NCI-H1694 treated with DMSO at 0.1 percent for 48 hours (cell line): ENCODE results near the gene KCNJ15.

ENCODE experiments used
- DNase-seq: peaks from one replicate; lab custom pipeline; 2025; lab: John Stamatoyannopoulos, UW

The KCNJ15 gene

GRCh38 chr21:38297871-38298270, 41.1 kb downstream of the KCNJ15 start:
- no peak for DNase-seq

GRCh38 chr21:38298832-38299231, 42.0 kb downstream of the KCNJ15 start:
- DNase-seq = no peak

GRCh38 chr21:38299671-38300070, 42.9 kb downstream of the KCNJ15 start:
- DNase-seq = no peak

DNA sequence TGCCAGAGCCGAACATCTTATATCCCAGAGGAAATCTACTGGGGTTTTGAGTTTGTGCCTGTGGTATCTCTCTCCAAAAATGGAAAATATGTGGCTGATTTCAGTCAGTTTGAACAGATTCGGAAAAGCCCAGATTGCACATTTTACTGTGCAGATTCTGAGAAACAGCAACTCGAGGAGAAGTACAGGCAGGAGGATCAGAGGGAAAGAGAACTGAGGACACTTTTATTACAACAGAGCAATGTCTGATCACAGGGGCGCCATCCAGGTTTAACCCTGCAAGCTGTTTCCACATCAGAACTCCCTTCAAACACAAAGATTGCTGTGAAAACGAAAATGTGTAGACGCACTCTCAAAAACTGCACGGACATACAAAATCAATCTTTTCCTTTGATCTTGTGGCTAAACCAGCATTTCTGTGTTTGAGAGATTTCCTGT, 43.4 kb downstream of the KCNJ15 start:
- DNase-seq = no peak

DNA sequence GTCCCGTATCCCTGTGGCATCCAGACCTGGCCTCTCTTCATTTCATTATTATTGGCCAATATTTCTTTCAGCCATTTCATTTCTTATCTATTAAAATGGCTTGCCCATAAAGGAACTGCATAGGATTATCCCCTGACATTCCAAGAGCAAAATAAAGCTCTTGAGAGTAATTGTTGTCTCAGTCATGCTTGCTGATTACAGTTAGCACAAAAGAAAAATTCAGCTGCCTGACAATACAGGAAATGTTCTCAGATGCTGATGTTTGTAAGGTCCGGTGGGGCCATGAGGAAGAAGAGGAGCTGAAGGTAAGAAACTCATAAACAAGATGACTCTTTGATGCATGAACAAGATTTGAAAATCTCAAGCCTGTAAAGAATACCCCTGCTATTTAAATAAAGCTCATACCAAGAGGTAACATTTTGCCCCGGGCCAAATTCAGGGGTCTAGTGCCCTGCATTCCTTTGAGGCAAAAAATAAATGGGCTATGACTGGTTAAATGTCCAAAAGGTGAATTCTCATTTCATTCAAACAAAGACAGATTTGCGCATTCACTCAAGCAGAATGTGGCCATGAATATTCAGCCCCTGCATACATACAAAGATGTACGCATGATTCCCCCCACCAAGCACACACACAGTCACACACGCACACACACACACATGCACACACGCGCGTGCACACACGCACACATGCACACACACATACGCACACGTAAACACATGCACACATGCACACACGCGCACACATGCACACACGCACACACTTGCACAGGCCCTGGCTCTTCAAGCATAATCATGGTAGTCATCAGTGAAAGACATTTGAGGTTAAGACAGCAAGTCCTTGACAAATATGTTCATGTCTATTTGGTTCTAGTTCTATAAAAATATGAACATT, 44.8 kb downstream of the KCNJ15 start:
- DNase-seq = no peak

GRCh38 chr21:38303300-38303699, 46.5 kb downstream of the KCNJ15 start:
- no peak for DNase-seq

GRCh38 chr21:38306433-38307141, 49.8 kb downstream of the KCNJ15 start:
- no peak for DNase-seq

- DNase-seq = no peak
These were observed 51.2 kb downstream of the KCNJ15 start for GRCh38 chr21:38307771-38308531.

DNA sequence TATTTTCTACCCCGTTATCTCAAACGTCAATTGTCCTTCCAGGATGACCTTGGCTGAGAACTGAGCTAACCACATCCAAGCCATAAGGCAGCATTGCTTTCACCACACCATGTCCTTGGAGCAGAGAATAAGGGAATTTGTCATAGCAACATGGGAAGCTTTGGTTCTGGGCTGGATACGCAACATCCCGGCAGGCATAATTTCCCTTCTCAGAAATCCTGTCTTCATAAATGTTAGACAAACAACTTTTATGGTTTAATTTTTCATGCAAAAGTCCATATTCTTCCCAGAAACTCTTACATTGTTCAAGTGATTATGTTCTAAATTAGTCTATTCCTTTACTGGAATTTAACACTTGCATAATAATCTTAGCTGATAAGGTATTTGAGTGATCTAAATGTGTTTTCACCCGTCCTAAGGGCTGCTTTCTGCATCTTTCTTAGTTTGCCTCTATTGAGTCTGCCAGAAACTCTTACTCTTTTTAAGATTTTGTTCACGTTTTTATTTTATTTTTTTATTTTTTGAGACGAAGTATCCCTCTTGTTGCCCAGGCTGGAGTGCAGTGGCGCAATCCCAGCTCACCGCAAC, 51.8 kb downstream of the KCNJ15 start:
- DNase-seq = no peak

DNA sequence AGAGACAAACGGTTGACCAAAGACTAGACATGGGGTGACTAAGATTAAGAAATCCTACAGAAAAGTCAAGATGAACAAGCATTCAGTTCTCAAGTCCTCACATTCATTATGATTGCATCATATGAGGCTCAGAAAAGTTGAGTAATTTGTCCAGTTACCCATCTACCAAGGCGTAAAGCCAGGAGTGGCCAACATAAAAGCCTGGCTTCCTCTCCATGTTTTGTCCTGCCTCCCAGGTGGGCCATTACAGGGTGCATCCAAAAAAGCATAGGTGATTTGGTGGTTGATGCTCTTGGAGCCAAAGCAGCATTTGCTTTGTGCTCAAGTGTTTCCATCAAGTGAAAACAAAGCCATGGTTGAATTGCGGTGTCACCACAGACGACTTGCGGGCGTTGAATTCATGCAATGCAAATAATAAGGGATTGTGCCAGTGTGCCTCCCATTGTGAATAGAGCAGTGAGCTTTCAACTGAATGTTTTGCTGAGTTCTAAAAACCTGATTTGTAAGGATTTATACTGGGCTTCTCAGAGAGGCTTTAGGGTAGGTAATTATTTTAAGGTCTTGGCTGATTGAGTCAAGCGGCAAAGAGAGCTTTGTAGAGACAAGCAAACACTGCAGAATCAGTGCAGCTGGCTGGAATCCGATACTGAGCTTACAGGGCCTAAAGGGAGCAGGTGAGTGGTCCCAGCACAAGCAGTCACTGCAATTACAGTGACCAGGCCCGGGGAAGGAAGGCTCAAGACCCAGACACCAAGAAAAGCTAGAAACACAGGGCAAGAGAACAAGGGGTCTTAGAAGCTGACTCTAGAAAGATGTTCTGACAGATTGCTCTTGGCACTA, 54.1 kb downstream of the KCNJ15 start:
- DNase-seq = no peak

GRCh38 chr21:38311765-38312164, 55.0 kb downstream of the KCNJ15 start:
- no peak for DNase-seq

DNA sequence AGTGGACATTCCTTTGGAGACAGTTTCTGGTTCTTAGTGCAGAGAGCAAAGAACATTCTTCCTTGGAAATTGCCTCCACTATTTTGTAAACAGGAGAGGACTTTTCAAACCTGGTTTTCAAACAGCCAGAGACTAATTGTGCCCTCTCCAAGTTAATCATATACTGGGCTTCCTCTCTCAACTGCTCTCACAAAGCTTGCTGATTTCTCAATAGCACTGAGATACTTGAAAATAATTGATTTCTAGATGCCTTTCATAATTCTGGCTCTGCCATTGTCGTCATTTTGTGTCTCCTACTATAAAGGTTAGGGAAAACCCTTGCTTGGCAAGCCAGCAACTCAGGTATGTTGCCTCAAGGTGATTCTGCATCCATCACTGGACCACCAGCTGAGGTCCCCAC, 56.0 kb downstream of the KCNJ15 start:
- DNase-seq = no peak

GRCh38 chr21:38314558-38314957, 57.8 kb downstream of the KCNJ15 start:
- DNase-seq = no peak

DNA sequence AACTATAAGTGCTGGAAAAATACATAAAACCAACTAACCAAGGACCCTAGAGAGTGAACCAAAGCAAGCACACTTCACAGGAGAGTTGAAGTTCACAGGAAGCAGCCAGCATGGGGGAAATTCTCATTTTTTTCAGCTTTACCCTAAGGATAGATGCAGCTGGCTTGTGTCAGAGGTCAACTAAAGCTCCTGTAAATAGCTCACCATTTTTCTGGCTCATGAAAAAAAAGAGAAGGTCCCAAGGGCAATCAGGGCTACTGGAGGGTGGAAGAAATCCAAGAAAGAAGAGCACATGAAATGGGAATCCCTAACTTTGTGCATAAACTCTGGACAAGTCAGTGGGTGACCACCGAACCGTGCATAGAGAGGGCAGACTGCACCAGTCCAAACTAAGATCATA, 58.3 kb downstream of the KCNJ15 start:
- DNase-seq = no peak

DNA sequence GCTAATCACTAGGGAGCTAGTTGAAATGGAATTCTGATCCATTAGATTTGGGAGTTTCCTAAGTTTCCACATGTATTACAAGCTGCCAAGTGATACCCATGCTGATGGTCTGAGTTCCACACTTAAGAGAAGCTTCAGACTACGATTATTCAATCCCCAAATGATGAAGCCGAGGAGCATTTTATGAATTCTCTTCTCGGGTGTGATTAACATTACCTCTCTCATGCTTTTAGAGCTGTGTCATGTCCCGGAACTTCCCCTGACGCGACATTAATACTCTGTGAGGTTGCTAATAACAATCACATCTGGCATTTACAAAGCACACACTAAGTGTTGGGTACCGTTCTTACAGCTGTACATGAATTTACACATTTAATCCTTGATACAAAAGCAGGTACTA, 63.0 kb downstream of the KCNJ15 start:
- DNase-seq = no peak

- no peak for DNase-seq
These were observed 64.8 kb downstream of the KCNJ15 start for GRCh38 chr21:38321568-38321967.

- DNase-seq = no peak
These were observed 65.6 kb downstream of the KCNJ15 start for GRCh38 chr21:38322311-38322950.

DNA sequence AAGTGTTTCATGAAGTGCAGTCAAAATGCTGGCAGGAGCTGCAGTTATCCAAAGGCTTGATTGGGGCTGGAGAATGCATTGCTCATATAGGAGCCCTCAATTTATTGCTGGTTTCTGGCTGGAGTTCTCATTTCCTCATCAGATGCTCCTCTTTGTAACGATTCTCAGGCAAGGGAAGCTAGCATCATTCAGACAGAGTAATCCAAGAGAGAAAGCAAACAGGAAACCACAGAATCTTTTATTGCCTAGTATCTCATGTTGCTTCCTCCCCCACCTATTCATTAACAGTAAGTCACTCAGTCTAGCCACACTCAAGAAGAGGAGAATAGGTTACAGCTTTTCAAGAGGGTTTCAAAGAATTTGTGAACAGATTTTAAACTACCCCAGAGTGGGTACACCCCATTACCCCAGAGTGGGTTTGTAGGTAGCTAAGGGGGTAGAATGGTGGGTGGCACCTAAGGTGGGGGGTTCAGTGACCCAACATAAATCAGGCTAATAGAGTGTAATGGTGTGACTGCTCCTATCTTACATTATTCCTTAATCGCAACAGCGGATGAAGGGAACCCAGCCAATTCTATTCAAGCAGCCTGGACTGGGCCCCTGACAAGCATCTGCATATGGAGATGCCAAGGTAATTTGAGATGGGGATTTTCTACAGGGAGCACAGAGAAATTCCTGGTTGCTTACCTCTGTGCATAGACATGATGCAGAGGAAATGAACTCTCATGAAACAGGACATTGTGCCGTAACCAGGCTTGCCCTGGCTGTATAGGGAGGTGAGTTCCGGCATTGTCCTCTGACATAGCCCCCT, 67.1 kb downstream of the KCNJ15 start:
- DNase-seq = no peak

GRCh38 chr21:38325216-38325615, 68.4 kb downstream of the KCNJ15 start:
- no peak for DNase-seq
